GM12878 (cell line): ENCODE results near the gene CD84.

Experiments
- CEBPB ChIP-seq, 2 experiments: fragments of 150-350 bp in 1 of 2; IDR thresholded peaks; 2 replicates each; pipeline ENCODE4 v1.6.1; 2012 to 2014; ENCODE audit warnings: low read depth in 2 of 2, low read length in 2 of 2, borderline replicate concordance in 1 of 2, inconsistent platforms in 1 of 2
- CREB1 ChIP-seq: IDR thresholded peaks from 2 replicates; pipeline ENCODE4 v1.6.1; 2012; ENCODE audit warnings: low read depth, mild to moderate bottlenecking, inconsistent platforms
- CTCF ChIP-seq, 3 experiments: IDR thresholded peaks in 2 of 3; conservative IDR thresholded peaks in 1 of 3; 2 replicates each; pipeline ENCODE4 v1.5.1; 2011; ENCODE audit warnings: low read depth in 3 of 3, low read length in 3 of 3, mild to moderate bottlenecking in 3 of 3, control low read depth in 2 of 3, moderate library complexity in 2 of 3, inconsistent platforms in 1 of 3, mixed read lengths in 1 of 3; ENCODE audit not compliant: control insufficient read depth in 2 of 3, insufficient read depth in 1 of 3; ENCODE audit errors: extremely low read depth in 1 of 3
- E2F4 ChIP-seq: IDR thresholded peaks from 2 replicates; pipeline ENCODE4 v1.6.1; 2012; ENCODE audit warnings: low read depth, low read length, improper control_type of control experiment
- FOXK2 ChIP-seq: fragments of 450-650 bp; IDR thresholded peaks from 2 replicates; pipeline ENCODE4 v1.6.1; 2017; ENCODE audit warnings: mild to moderate bottlenecking, moderate library complexity
- POLR2A ChIP-seq: IDR thresholded peaks from 2 replicates; pipeline ENCODE4 v1.6.1; 2011; ENCODE audit warnings: low read depth, mild to moderate bottlenecking, low read length
- RBBP5 ChIP-seq: fragments of 200-600 bp; sonication (generic); conservative IDR thresholded peaks from 2 replicates; pipeline ENCODE4 v1.6.1; 2016
- SMC3 ChIP-seq: IDR thresholded peaks from 2 replicates; pipeline ENCODE4 v1.6.1; 2011; ENCODE audit warnings: low read length, improper control_type of control experiment, borderline replicate concordance
- TAF1 ChIP-seq: IDR thresholded peaks from 2 replicates; pipeline ENCODE4 v1.6.1; 2011; ENCODE audit warnings: mild to moderate bottlenecking, low read depth, low read length, borderline replicate concordance
- TARDBP ChIP-seq: IDR thresholded peaks from 2 replicates; pipeline ENCODE4 v1.6.1; 2016; ENCODE audit warnings: borderline replicate concordance
- YY1 ChIP-seq: IDR thresholded peaks from 2 replicates; pipeline ENCODE4 v1.6.1; 2011; ENCODE audit warnings: low read depth, mild to moderate bottlenecking, low read length
- ZBTB11 ChIP-seq: fragments of 450-650 bp; formaldehyde crosslinking; IDR thresholded peaks from 2 replicates; pipeline ENCODE4 v1.5.0; 2022; ENCODE audit warnings: mild to moderate bottlenecking, missing genetic modification characterization

GRCh38 chr1:160546942-160547341, 32.4 kb downstream of the CD84 start:
- TF ChIP-seq CEBPB (IDR thresholded peaks at IDR 0.05; ENCODE audit: borderline replicate concordance in 1 of 2, low read depth in 2 of 2, low read length in 2 of 2) (no peak), POLR2A (no peak), CTCF (IDR thresholded peaks at IDR 0.05 in 2 of 3, conservative IDR thresholded peaks at IDR 0.05 in 1 of 3; ENCODE audit: control insufficient read depth in 2 of 3, extremely low read depth in 1 of 3, insufficient read depth in 1 of 3, low read depth in 3 of 3, low read length in 3 of 3) (no peak), TAF1 (no peak), YY1 (no peak), FOXK2 (no peak), RBBP5 (no peak), CREB1 (no peak), ZBTB11 (CRISPR knock-in tag) (no peak), TARDBP (no peak), E2F4 (no peak), SMC3 (no peak)
